Ammon's horn (tissue), 1 donor: ENCODE data around the gene GALNT18.
A peak's percentile ranks its signal among the peaks of the same experiment; 100 is the strongest.

Experiments
- DNase-seq: peaks from one replicate; pipeline ENCODE4 v3.0.0-alpha.2; 2016; ENCODE audit warnings: low spot score

GALNT18 gene

DNA sequence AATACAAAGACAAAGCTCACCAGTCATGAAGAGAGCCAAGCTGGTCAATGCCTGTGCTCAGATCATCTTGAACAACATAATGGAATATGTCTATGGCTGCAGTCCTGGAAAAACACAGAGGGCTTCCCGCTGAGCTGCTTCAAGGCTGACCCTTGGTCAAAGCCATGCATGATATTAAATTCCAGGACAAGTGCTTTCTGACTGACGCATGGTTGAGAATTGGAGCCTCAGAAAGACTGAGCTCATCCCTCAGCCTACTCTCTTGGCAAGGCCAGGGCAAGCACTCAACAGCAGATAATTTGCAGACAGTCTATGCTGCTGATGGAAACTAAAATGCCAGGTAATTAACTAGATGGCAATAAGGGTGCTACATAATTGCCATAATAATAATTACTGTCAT is 89.2 kb downstream of the GALNT18 start:
- no peak for DNase-seq

DNA sequence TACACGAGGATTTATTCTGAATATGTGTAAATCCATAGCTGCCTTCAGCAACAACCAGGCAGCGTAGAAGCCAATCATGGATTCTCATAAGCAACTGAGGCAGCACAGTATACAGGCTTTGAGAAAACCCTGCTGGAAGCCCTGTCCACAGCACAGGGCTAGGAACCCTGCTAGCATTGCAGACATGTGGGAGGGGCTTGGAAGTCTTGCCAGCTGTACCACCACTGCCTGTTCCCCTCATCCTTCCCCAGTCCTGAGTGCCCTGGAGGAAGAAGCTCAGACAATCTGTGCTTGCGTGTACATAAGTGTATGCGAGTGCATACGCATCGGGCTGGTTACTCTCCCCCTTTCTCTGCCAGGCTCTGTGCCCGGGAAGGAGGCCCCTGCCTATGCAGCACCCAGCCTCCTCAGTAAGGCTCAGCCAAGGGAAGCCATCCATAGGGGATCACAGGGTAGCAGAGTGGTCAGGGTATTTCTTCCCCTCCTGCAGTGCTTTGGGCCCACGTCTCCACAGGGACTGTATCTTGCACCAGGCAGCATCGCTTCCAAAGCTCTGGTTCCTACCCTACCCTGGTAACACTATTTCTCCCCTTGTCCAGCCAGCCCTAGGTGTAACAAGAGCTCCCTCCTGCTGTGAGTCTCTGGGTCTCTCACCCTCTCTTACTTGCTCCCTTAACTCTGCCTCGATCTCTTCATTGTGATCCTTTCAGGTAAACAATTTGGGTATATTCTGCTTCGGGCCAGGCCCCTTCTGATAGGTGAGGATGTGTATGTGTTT is 90.5 kb downstream of the GALNT18 start:
- DNase-seq = peak; percentile 44

- DNase-seq = no peak
Observed at GRCh38 chr11:11528986-11529385, 92.8 kb downstream of the GALNT18 start.

- no peak for DNase-seq
Observed at GRCh38 chr11:11525283-11525682, 96.5 kb downstream of the GALNT18 start.

DNA sequence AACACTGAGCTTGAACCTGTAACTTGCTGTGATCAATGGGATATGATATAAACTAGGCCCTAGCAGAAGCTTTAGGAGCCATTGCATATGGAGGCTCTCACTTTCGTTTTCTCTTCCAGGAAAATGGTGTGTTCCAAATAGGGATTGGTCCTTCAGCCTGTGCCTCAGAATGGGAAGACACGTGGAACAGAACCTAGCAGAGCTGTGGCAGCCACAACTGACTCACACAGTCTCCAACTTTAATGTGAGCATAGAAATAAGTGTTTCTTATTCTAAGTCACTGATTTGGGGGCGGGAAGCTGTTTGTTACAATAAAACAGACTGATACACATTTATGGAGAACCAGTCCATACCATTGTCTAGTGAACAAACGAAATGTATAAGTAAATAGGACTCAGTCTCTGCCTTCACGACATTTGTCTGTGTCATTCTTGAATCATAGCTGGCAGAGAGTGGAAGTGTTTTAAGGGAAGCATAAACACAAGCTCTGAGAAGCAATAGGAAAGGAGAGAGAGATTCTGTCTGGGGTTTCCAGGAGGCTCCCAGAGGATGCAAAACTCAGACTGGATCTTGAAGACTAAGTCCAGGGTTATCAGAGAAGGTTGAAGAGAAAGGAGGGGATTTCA is 97.3 kb downstream of the GALNT18 start:
- no peak for DNase-seq

- DNase-seq = no peak
Observed at GRCh38 chr11:11522591-11522990, 99.2 kb downstream of the GALNT18 start.

GRCh38 chr11:11521306-11522002 is 100.4 kb downstream of the GALNT18 start:
- DNase-seq = no peak

DNA sequence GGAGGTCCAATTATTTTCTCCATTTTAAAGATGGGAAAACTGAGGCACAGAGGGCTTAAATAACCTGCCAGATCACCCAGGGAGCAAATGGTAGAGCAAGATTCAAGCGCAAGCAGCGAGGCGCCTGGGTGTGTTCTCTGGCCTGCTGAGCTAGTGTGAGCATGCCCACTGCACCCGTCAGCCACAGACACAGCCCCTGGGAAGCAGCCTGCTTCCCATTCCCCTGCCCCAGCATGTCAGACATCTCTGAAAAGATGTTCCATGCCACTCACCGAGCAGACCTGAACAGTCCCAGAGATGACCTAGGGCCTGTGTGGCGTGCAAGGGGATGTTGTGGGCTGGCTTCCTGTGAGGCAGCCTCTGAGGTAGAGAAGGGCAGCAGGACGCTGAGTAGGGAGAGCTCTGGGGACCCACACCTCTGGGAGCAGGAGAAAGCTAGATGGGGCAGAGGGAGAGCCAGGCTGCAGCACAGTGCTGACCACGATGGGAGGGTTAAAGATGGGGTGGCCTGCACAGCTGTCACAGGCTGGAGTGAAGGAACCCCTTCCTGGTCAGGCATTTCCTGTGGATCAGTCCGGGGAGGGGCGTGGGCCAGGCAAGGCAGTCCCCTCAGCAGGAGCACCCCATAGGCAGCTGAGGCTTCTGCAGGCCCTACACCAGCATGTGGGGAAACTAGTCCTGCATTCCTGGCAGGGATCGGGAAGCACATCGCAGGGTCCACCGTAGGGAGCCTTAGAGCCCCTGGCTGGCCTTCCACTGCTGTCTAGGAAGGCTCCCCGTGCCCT is 101.4 kb downstream of the GALNT18 start:
- DNase-seq = no peak

DNA sequence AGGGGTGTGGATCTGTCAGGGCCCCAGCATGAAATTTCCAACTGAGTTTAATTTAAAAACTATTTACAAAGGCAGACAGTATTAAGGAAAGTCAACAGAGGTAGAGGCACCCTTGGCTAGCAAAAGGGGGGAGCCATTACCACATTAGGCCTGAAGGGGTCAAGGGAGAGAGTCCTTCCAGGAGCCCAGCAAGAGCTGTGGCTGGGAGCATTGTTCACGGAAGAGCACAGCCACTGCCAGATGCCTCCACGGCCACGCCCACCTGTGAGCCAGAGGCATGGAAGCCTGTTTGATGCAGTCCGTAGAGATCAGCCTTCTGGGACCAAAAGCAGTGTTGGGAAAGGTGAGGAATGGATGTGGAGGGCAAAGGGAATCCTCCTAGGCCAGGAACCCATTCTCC is 102.6 kb downstream of the GALNT18 start:
- no peak for DNase-seq

DNA sequence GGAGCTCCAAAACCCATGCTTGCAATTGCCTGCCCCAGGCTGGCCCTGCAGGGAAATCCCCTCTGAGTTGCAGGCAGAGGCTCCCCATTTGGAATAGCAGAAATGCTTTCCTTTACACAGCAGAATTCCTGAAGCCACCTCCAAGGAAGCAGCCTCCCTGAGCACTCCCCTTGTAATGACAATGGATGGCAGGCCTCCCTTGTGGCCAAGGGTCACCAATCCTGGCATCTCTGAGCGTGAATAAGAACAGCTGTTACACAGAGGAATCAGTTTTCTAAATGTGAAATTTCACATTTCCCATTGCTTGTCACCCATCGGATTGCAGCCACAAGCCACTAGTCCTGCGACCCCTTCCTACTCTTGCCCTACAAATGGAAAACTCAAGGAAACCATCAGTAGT is 107.6 kb downstream of the GALNT18 start:
- DNase-seq = no peak

DNA sequence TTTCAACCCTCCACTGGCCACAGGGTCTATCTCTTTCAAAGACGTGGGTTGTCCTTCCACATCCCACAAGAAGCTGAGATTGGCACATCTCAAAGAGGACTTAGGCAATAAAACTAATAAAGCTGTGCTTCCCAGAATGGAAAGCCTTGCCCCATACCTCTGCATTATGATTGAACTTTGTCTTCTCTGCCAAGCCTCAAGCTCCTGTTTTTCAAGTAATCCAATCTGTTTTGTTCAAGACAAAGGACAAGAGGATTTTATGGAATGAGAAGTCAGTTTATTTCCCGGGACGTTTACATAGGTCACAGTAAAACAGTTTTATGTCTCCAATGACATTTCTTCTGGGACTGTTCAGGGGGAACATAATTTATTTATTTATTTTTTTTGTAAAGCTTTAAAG is 108.4 kb downstream of the GALNT18 start:
- DNase-seq = no peak

- DNase-seq = no peak
Observed at GRCh38 chr11:11512929-11513328, 108.9 kb downstream of the GALNT18 start.

GRCh38 chr11:11512502-11512901 is 109.3 kb downstream of the GALNT18 start:
- no peak for DNase-seq

DNA sequence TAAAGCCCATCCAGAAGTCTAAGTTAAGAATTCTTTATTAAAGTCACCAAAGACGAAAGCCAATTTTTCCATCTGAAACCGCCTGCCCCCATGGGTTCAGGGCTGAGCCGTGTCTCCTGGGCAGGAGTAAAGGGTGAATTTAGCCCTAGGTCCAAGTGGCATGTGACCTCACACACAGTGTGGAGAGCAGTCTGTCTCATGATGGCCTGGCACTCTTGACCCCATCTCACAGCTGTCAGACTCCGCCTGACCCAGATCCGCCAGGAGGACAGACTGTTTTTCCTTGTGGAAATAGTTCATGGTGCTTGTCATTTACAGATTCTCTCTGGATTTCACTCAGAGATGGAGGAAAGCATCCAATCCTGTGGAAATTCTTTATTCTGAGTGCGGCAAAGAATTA is 109.7 kb downstream of the GALNT18 start:
- no peak for DNase-seq

- DNase-seq = peak; percentile 82
Observed at GRCh38 chr11:11510939-11511338, 110.9 kb downstream of the GALNT18 start.

GRCh38 chr11:11505692-11506091 is 116.1 kb downstream of the GALNT18 start:
- DNase-seq = no peak

DNA sequence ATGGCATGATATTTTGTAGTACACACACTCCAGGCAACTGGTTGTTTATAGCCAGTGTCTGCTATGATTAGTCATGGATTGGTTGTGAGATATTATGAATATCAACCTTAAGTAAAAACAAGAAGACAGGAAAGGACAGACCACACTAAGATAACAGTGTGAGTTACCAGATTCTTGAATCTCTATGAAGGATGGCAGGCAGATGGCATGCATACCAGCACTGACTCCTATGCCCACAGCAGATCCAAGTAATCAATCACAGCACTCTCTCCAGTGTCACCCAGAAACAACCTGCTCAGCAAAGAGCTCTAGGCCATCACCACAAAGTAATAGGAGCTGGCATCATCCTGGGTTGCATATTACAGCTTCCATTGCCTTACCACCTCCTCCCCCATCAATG is 116.6 kb downstream of the GALNT18 start:
- no peak for DNase-seq

GRCh38 chr11:11504071-11504470 is 117.7 kb downstream of the GALNT18 start:
- no peak for DNase-seq

- DNase-seq = no peak
Observed at GRCh38 chr11:11502263-11502861, 119.4 kb downstream of the GALNT18 start.

DNA sequence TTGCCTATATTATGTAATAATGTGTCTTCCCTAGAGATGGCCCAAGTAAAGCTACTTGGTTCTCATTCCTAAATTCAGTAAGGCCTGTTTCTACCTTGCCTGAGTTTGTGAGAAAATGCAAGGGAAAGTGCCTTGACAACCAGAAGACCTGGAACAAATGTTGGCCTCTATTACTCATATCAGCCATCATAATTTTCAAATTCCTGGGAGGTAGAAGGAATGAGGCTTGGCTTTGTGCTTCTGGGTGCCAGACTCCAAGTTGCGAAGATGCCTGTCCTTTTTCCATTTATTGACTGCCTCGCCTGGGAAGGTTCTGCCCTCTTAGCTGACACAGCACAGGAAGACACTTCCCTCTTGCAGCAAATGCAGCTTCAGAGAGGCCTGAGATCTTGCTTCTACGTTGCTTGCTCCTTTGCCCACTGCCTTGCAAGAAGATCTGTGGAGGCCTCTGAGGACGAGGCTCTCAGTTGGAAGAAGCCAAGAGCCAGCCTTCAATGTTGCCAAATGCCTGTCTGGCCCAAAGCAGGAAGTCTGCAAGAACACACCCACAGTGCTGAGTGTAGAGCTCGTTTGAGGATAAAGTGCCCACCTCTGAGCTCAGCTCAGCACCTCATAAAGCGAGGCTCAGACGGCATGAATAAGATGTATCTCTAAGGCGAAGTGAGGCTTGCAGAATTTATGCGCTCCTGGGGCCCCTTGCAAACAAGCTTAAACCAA is 120.1 kb downstream of the GALNT18 start:
- no peak for DNase-seq

- no peak for DNase-seq
Observed at GRCh38 chr11:11500744-11501487, 120.9 kb downstream of the GALNT18 start.
